Measurements from ENCODE around the gene GRIFIN.

The GRIFIN gene

DNA sequence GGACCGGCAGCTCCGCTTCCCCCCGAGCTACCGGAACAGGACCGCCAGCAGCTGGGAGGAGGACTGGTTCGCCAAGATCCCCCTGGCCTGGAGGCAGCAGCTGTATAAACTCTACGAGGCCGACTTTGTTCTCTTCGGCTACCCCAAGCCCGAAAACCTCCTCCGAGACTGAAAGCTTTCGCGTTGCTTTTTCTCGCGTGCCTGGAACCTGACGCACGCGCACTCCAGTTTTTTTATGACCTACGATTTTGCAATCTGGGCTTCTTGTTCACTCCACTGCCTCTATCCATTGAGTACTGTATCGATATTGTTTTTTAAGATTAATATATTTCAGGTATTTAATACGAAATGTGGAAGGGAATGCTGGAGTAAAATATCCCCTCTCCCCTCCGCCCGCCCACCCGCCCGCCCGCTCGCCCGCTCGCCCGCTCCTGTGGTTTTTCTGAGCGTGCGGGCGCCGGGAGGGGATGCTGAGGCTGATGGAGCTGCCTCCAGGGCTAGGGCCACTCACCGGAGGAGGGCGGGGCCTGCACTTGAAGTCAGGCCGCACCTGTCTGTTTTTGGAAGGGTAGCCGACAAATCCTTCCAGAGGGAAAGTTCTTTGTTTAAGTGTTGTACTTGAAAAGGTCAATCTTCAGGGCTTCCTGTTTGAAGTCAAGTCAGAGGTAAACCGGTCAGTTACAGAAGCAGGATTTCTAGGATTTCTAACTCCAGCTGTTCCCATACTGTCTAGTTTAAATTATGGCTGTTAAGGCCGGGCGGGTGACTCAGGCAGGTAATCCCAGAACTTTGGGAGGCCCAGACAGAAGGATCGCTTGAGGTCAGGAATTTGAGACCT lies 42.3 kb downstream of the GRIFIN start:
- H3K4me3 ChIP-seq (ENCODE audit: low read depth, low read length) = no peak overlapping the region
- CTCF ChIA-PET = interaction anchor here (1.3 to 3.5 kb wide), 2 partner anchors 17 to 69 kb away, joined by 3 to 20 read pairs; no protein-coding TSS in a partner anchor
- POLR2A ChIA-PET = no interaction called here
- TF ChIP-seq, protein P1, sequence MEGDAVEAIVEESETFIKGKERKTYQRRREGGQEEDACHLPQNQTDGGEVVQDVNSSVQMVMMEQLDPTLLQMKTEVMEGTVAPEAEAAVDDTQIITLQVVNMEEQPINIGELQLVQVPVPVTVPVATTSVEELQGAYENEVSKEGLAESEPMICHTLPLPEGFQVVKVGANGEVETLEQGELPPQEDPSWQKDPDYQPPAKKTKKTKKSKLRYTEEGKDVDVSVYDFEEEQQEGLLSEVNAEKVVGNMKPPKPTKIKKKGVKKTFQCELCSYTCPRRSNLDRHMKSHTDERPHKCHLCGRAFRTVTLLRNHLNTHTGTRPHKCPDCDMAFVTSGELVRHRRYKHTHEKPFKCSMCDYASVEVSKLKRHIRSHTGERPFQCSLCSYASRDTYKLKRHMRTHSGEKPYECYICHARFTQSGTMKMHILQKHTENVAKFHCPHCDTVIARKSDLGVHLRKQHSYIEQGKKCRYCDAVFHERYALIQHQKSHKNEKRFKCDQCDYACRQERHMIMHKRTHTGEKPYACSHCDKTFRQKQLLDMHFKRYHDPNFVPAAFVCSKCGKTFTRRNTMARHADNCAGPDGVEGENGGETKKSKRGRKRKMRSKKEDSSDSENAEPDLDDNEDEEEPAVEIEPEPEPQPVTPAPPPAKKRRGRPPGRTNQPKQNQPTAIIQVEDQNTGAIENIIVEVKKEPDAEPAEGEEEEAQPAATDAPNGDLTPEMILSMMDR (IDR thresholded peaks at IDR 0.05; ENCODE audit: insufficient read depth, low read length, missing control alignments) = no peak
- DNase-seq (ENCODE audit: low read depth, low spot score) = no peak

DNA sequence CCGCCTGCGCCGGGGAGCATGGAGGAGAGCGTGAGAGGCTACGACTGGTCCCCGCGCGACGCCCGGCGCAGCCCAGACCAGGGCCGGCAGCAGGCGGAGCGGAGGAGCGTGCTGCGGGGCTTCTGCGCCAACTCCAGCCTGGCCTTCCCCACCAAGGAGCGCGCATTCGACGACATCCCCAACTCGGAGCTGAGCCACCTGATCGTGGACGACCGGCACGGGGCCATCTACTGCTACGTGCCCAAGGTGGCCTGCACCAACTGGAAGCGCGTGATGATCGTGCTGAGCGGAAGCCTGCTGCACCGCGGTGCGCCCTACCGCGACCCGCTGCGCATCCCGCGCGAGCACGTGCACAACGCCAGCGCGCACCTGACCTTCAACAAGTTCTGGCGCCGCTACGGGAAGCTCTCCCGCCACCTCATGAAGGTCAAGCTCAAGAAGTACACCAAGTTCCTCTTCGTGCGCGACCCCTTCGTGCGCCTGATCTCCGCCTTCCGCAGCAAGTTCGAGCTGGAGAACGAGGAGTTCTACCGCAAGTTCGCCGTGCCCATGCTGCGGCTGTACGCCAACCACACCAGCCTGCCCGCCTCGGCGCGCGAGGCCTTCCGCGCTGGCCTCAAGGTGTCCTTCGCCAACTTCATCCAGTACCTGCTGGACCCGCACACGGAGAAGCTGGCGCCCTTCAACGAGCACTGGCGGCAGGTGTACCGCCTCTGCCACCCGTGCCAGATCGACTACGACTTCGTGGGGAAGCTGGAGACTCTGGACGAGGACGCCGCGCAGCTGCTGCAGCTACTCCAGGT lies 43.1 kb downstream of the GRIFIN start:
- TF ChIP-seq, protein P1 (IDR thresholded peaks at IDR 0.05; ENCODE audit: insufficient read depth, low read length, missing control alignments) = no peak
- POLR2A ChIA-PET = no interaction called here
- CTCF ChIA-PET = interaction anchor here (1.3 to 3.5 kb wide), 2 partner anchors 18 to 68 kb away, joined by 3 to 20 read pairs; no protein-coding TSS in a partner anchor
- no peak for DNase-seq (ENCODE audit: low read depth, low spot score)
- no peak overlapping the region for H3K4me3 ChIP-seq (ENCODE audit: low read depth, low read length)

DNA sequence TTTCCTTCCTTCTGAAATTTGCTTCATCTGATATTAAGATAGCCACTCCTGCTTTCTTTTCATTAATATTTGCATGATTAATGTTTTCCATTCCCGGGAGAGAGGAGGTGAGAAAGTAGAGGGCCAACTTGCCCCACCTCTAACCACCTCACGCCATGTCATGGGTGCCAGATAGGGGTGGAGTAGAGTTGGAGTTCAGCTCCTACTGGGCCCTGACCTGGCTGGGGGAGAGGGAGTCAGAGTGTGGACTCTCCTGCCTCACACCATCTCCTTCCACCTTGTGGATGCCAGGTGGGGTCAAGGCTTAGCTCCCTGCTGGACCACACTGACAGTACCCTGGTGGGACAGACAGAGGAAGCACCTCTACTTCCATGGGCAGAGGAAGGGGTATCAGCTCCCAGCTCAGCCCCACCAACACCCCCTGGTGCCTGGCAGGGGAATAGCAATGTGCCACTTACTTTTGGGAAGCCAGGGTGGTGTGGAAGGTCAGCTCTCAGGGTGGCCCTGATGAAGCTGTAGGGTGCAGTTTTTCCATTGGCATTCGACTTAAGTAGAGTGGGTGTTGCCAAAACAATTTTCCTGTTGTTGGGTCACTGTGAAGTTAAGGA lies 44.8 kb downstream of the GRIFIN start:
- TF ChIP-seq, protein P1 (IDR thresholded peaks at IDR 0.05; ENCODE audit: insufficient read depth, low read length, missing control alignments) = peak; percentile 50
- no peak overlapping the region for H3K4me3 ChIP-seq (ENCODE audit: low read depth, low read length)
- ChIA-PET POLR2A (no interaction called here), CTCF (interaction anchor here (0.7 to 2.3 kb wide), 6 partner anchors 10 to 47 kb away, joined by 4 to 9 read pairs (median 6); no protein-coding TSS in a partner anchor)
- DNase-seq (ENCODE audit: low read depth, low spot score) = no peak

DNA sequence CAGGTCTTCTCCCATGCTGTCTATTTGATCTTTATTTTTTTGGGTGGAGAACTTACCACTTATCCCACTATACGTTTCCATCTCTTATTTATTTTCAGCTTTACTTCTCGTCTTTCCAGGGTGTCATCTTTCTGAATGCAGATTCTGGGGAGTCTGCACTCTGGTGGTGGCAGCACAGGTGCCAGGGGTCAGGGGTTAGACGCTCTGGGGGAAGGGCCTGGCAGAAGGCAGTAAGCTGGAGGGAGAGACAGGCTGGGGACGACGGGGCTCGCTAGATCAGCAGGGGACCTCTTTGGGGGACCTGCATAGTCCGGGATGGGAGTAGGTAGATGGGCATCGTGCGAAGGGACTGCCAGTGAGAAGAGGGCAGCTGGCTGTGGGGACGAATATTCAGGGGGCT lies 50.4 kb downstream of the GRIFIN start:
- TF ChIP-seq, protein P1 (IDR thresholded peaks at IDR 0.05; ENCODE audit: insufficient read depth, low read length, missing control alignments) = no peak
- CTCF ChIA-PET = no interaction called here
- no peak for DNase-seq (ENCODE audit: low read depth, low spot score)
- H3K4me3 ChIP-seq (ENCODE audit: low read depth, low read length) = no peak overlapping the region
- POLR2A ChIA-PET = interaction anchor here (1.3 kb wide), 1 partner anchor 8 kb away, joined by 3 read pairs; no protein-coding TSS in a partner anchor
